Astrocyte (in vitro differentiated cells and primary cell): ENCODE measurements around the gene ZNF804B.

Source experiments
- EZH2 ChIP-seq: IDR thresholded peaks from 2 replicates; pipeline ENCODE4 v1.6.1; 2012; ENCODE audit warnings: mild to moderate bottlenecking, low read length, inconsistent platforms; ENCODE audit not compliant: insufficient read depth
- TF ChIP-seq, protein P1 (sequence below): IDR thresholded peaks from 2 replicates; pipeline ENCODE4 v1.5.1; 2011; ENCODE audit warnings: low read depth, mild to moderate bottlenecking, inconsistent platforms, low read length, moderate library complexity; ENCODE audit not compliant: insufficient read depth

DNA sequence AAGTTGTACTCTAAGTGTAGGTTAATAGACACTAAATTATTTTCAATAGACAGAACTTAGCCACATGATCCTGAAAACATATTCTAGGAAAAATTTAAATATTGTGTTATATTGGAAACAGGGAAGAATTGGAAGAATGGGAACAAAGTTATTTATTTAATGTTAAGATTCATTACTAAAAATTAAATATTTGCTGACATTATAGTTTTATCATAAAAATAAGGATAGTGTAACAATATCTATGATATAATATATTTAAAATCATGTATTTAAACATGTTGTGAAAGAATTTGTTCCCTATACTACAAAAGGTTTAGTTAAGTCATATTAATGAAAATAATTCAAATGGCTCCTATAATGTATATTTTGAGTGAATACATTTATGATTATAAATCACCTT lies 156.1 kb downstream of the ZNF804B start:
- no peak for TF ChIP-seq EZH2
- TF ChIP-seq, protein P1, sequence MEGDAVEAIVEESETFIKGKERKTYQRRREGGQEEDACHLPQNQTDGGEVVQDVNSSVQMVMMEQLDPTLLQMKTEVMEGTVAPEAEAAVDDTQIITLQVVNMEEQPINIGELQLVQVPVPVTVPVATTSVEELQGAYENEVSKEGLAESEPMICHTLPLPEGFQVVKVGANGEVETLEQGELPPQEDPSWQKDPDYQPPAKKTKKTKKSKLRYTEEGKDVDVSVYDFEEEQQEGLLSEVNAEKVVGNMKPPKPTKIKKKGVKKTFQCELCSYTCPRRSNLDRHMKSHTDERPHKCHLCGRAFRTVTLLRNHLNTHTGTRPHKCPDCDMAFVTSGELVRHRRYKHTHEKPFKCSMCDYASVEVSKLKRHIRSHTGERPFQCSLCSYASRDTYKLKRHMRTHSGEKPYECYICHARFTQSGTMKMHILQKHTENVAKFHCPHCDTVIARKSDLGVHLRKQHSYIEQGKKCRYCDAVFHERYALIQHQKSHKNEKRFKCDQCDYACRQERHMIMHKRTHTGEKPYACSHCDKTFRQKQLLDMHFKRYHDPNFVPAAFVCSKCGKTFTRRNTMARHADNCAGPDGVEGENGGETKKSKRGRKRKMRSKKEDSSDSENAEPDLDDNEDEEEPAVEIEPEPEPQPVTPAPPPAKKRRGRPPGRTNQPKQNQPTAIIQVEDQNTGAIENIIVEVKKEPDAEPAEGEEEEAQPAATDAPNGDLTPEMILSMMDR, result no peak
